ENCODE results near the gene ATP6V0A1. TPM values are rescaled to one million over a fixed set of nuclear protein-coding genes. Genes with fewer than 3 reads are reported as not detected.

The ATP6V0A1 gene
- total and polyA plus RNA-seq, 4 donors: 13.4 to 111 (median 71.9) TPM

DNA sequence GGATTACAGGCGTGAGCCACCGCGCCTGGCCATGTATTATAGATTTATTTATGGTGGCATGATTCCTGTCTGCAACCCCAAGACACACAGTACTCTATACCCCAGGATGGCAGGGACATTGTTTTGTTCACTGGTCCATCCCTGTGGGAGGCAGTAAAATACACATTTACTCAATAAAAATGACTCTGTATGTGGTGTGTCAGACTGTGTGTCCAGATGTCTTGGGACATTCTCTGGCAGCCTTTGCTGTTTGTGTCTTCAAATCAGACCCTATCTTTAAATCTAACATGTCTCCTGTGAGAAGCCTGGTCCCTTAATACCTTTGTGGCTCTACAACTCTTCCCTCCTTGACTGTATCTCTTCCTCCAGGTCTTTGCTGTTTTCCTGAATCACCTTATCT, 101.6 kb downstream of the ATP6V0A1 start:
- WGBS, 2 donors: 54 to 68% methylated on average over 3 of the region's 3 CpGs
- Histone ChIP-seq H3K9me3 (ENCODE audit: control insufficient read depth, low read length) (no peaks in the 10 kb centered on the region), H3K27ac (ENCODE audit: low read depth in 1 of 2, low read length in 2 of 2) (no peak overlapping the region), H3K36me3 (ENCODE audit: control insufficient read depth in 1 of 2, insufficient read depth in 2 of 2, low read length in 1 of 2) (peaks cover 0 to 2% of the 10 kb centered on the region in 2 donors), H3K27me3 (ENCODE audit: control insufficient read depth in 1 of 2, insufficient read depth in 2 of 2, low read length in 1 of 2) (no peaks in the 10 kb centered on the region), H3K4me3 (ENCODE audit: low read length in 2 of 2) (no peak overlapping the region), H3K4me1 (ENCODE audit: control insufficient read depth in 1 of 2, insufficient read depth in 2 of 2, low read length in 2 of 2) (no peaks in the 10 kb centered on the region)
- DNase-seq: no peak
- no peak for ATAC-seq (ENCODE audit: low FRiP score)
- intact Hi-C loops (cut with DNase I): no loop called here

DNA sequence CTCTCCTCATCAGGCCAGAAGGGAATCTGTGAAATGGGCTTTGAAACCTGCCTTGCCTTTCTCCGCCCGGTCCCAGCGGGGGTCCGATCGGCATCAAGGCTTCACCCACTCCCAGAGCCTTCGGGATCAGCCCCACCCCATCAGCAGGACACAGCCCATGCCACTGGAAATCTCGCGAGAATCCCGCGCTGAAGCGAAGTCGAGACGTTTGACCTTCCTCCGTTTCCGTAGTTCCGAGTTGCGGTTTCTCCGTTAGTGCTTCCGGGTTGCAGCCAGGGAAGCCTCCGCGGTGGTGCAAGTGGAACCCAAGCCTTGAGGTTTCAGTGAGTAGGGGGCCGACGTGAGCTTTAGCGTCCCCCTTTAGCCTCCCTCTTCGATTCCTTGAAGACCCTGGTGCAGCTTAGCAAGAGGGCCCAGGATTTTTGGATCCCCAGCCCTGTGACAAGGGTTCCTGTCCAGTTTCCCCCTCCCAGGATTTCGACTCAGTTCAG, 103.3 kb downstream of the ATP6V0A1 start, which contains the start of gene COASY:
Gene COASY, plus strand, starts transcription at position 252 of the 491 bp plus-strand sequence. CDS start 475 bp downstream, outside the sequence.
- ATAC-seq (ENCODE audit: low FRiP score): peak; percentile 91
- 1% methylated on average over 26 of the region's 26 CpGs for WGBS, 2 donors
- Histone ChIP-seq H3K9me3 (ENCODE audit: control insufficient read depth, low read length) (no peaks in the 10 kb centered on the region), H3K27ac (ENCODE audit: low read depth in 1 of 2, low read length in 2 of 2) (peak within 1 kb of the TSS in 1 of 2 donors; percentile 72), H3K27me3 (ENCODE audit: control insufficient read depth in 1 of 2, insufficient read depth in 2 of 2, low read length in 1 of 2) (no peaks in the 10 kb centered on the region), H3K4me3 (ENCODE audit: low read length in 2 of 2) (peak within 1 kb of the TSS; percentile 67 to 69), H3K4me1 (ENCODE audit: control insufficient read depth in 1 of 2, insufficient read depth in 2 of 2, low read length in 2 of 2) (no peaks in the 10 kb centered on the region), H3K36me3 (ENCODE audit: control insufficient read depth in 1 of 2, insufficient read depth in 2 of 2, low read length in 1 of 2) (peaks cover 0 to 2% of the 10 kb centered on the region in 2 donors)
- intact Hi-C loops (cut with DNase I): no loop called here
- DNase-seq: peak; percentile 98

- peak overlapping the region; percentile 52 to 69 for H3K4me3 ChIP-seq (ENCODE audit: low read length in 2 of 2)
- H3K27ac ChIP-seq (ENCODE audit: low read depth in 1 of 2, low read length in 2 of 2): peak overlapping the region in 1 of 2 donors; percentile 34
- no peaks in the 10 kb centered on the region for H3K4me1 ChIP-seq (ENCODE audit: control insufficient read depth in 1 of 2, insufficient read depth in 2 of 2, low read length in 2 of 2)
- no peaks in the 10 kb centered on the region for H3K9me3 ChIP-seq (ENCODE audit: control insufficient read depth, low read length)
- no peaks in the 10 kb centered on the region for H3K27me3 ChIP-seq (ENCODE audit: control insufficient read depth in 1 of 2, insufficient read depth in 2 of 2, low read length in 1 of 2)
- H3K36me3 ChIP-seq (ENCODE audit: control insufficient read depth in 1 of 2, insufficient read depth in 2 of 2, low read length in 1 of 2): peaks cover 0 to 2% of the 10 kb centered on the region in 2 donors
- intact Hi-C loops (cut with DNase I): no loop called here
- ATAC-seq (ENCODE audit: low FRiP score) (no peak), DNase-seq (peak in 1 of 2 donors; percentile 74)
- 11 to 12% methylated on average over 43 to 48 of the region's 48 CpGs for WGBS, 2 donors
These were observed 103.9 kb downstream of the ATP6V0A1 start for GRCh38 chr17:42562388-42563142.

- intact Hi-C loops (cut with DNase I): no loop called here
- 76 to 80% methylated on average over 14 of the region's 14 CpGs for WGBS, 2 donors
- DNase-seq (no peak), ATAC-seq (ENCODE audit: low FRiP score) (no peak)
- H3K27me3 ChIP-seq (ENCODE audit: control insufficient read depth in 1 of 2, insufficient read depth in 2 of 2, low read length in 1 of 2): no peaks in the 10 kb centered on the region
- peaks cover 0 to 2% of the 10 kb centered on the region in 2 donors for H3K36me3 ChIP-seq (ENCODE audit: control insufficient read depth in 1 of 2, insufficient read depth in 2 of 2, low read length in 1 of 2)
- no peaks in the 10 kb centered on the region for H3K4me1 ChIP-seq (ENCODE audit: control insufficient read depth in 1 of 2, insufficient read depth in 2 of 2, low read length in 2 of 2)
- no peak overlapping the region for H3K4me3 ChIP-seq (ENCODE audit: low read length in 2 of 2)
- H3K27ac ChIP-seq (ENCODE audit: low read depth in 1 of 2, low read length in 2 of 2): no peak overlapping the region
- H3K9me3 ChIP-seq (ENCODE audit: control insufficient read depth, low read length): no peaks in the 10 kb centered on the region
These were observed 104.4 kb downstream of the ATP6V0A1 start for GRCh38 chr17:42563143-42563509.

DNA sequence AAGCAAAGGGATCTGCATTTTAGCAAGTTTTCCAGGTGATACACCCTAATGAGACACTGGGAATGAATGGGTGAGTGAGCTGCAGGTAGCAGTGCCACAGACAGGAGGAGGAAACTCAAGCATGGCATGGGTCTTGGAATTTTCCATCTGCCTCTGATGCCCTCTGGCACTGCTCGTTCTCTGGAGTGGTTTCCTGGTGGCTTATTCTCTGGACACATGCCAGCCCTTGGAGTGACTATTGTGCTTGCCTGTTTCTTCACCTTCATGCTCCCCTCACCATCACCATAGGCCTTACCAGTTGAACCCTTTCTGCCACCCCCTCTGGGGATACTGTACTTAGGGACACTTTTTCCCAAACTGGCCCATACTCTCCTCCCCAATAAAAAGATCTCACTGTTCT, 104.9 kb downstream of the ATP6V0A1 start:
- H3K4me3 ChIP-seq (ENCODE audit: low read length in 2 of 2): no peak overlapping the region
- no peaks in the 10 kb centered on the region for H3K4me1 ChIP-seq (ENCODE audit: control insufficient read depth in 1 of 2, insufficient read depth in 2 of 2, low read length in 2 of 2)
- intact Hi-C loops (cut with DNase I): no loop called here

DNA sequence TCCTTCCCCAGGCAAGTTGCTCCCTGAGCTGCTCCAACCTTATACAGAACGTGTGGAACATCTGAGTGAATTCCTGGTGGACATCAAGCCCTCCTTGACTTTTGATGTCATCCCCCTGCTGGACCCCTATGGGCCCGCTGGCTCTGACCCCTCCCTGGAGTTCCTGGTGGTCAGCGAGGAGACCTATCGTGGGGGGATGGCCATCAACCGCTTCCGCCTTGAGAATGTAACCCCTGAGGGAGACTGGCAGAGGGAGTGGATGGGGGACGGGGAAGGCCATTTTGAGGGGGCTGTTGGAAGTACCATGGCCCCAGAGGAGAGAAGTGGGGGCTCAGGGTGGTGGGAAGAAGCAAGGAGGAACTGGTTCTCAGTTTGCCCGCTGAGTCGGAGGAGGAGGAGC, 105.3 kb downstream of the ATP6V0A1 start:
- H3K4me1 ChIP-seq (ENCODE audit: control insufficient read depth in 1 of 2, insufficient read depth in 2 of 2, low read length in 2 of 2): no peaks in the 10 kb centered on the region
- intact Hi-C loops (cut with DNase I): no loop called here

More for the DNA sequence above, 104.9 kb downstream of the ATP6V0A1 start:
- Histone ChIP-seq H3K36me3 (ENCODE audit: control insufficient read depth in 1 of 2, insufficient read depth in 2 of 2, low read length in 1 of 2) (peaks cover 0 to 2% of the 10 kb centered on the region in 2 donors), H3K9me3 (ENCODE audit: control insufficient read depth, low read length) (no peaks in the 10 kb centered on the region), H3K27me3 (ENCODE audit: control insufficient read depth in 1 of 2, insufficient read depth in 2 of 2, low read length in 1 of 2) (no peaks in the 10 kb centered on the region), H3K27ac (ENCODE audit: low read depth in 1 of 2, low read length in 2 of 2) (no peak overlapping the region)
- no peak for ATAC-seq (ENCODE audit: low FRiP score)
- WGBS, 2 donors: 4 to 7% methylated on average over 1 of the region's 1 CpG
- peak in 1 of 2 donors; percentile 10 for DNase-seq

GRCh38 chr17:42564815-42565522, 106.3 kb downstream of the ATP6V0A1 start:
- 88 to 92% methylated on average over 15 of the region's 15 CpGs for whole genome bisulfite sequencing, 2 donors
- H3K27ac ChIP-seq (ENCODE audit: low read depth in 1 of 2, low read length in 2 of 2): no peak overlapping the region
- H3K27me3 ChIP-seq (ENCODE audit: control insufficient read depth in 1 of 2, insufficient read depth in 2 of 2, low read length in 1 of 2): no peaks in the 10 kb centered on the region
- no peak overlapping the region for H3K4me3 ChIP-seq (ENCODE audit: low read length in 2 of 2)
- DNase-seq: no peak
- no peaks in the 10 kb centered on the region for H3K4me1 ChIP-seq (ENCODE audit: control insufficient read depth in 1 of 2, insufficient read depth in 2 of 2, low read length in 2 of 2)
- no peak for ATAC-seq (ENCODE audit: low FRiP score)
- H3K9me3 ChIP-seq (ENCODE audit: control insufficient read depth, low read length): no peaks in the 10 kb centered on the region
- intact Hi-C loops (cut with DNase I): no loop called here
- peaks cover 0 to 2% of the 10 kb centered on the region in 2 donors for H3K36me3 ChIP-seq (ENCODE audit: control insufficient read depth in 1 of 2, insufficient read depth in 2 of 2, low read length in 1 of 2)

More for the DNA sequence above, 105.3 kb downstream of the ATP6V0A1 start:
- no peaks in the 10 kb centered on the region for H3K27me3 ChIP-seq (ENCODE audit: control insufficient read depth in 1 of 2, insufficient read depth in 2 of 2, low read length in 1 of 2)
- 73 to 85% methylated on average over 7 to 9 of the region's 9 CpGs for WGBS, 2 donors
- H3K27ac ChIP-seq (ENCODE audit: low read depth in 1 of 2, low read length in 2 of 2): no peak overlapping the region
- peaks cover 0 to 2% of the 10 kb centered on the region in 2 donors for H3K36me3 ChIP-seq (ENCODE audit: control insufficient read depth in 1 of 2, insufficient read depth in 2 of 2, low read length in 1 of 2)
- ATAC-seq (ENCODE audit: low FRiP score): no peak
- H3K4me3 ChIP-seq (ENCODE audit: low read length in 2 of 2): no peak overlapping the region
- DNase-seq: peak in 1 of 2 donors; percentile 52
- no peaks in the 10 kb centered on the region for H3K9me3 ChIP-seq (ENCODE audit: control insufficient read depth, low read length)

DNA sequence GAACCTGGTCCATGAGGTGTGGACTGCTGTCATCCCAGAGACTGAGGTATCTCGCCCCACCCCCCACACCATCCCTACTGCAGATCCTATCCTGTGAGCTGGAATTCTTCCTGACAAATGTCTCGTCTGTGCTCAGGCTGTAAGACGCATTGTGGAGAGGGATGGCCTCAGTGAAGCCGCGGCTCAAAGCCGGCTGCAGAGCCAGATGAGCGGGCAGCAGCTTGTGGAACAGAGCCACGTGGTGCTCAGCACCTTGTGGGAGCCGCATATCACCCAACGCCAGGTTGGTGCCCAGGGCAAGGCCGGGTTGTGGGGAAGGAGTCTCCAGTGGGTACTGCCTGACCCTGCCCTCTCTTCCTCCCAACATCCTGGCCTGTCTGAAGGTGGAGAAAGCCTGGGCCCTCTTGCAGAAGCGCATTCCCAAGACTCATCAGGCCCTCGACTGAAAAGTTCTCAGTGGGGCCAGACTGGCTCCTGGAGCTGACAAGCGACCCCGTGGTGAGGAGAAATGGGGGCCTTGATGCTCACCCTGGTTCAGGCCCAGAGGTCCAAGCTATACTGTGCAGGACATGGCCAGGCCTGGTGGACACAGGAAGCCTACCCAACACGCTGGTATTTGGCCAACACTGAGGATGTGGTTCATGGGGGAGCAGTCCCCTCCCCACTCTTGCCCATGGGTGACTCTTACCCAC, 107.0 kb downstream of the ATP6V0A1 start:
- ATAC-seq (ENCODE audit: low FRiP score): no peak
- 92 to 93% methylated on average over 16 of the region's 16 CpGs for WGBS, 2 donors
- intact Hi-C loops (cut with DNase I): no loop called here
- H3K4me3 ChIP-seq (ENCODE audit: low read length in 2 of 2): no peak overlapping the region
- H3K27me3 ChIP-seq (ENCODE audit: control insufficient read depth in 1 of 2, insufficient read depth in 2 of 2, low read length in 1 of 2): no peaks in the 10 kb centered on the region
- no peaks in the 10 kb centered on the region for H3K9me3 ChIP-seq (ENCODE audit: control insufficient read depth, low read length)
- peaks cover 0 to 2% of the 10 kb centered on the region in 2 donors for H3K36me3 ChIP-seq (ENCODE audit: control insufficient read depth in 1 of 2, insufficient read depth in 2 of 2, low read length in 1 of 2)
- H3K4me1 ChIP-seq (ENCODE audit: control insufficient read depth in 1 of 2, insufficient read depth in 2 of 2, low read length in 2 of 2): no peaks in the 10 kb centered on the region
- peak in 1 of 2 donors; percentile 76 for DNase-seq
- H3K27ac ChIP-seq (ENCODE audit: low read depth in 1 of 2, low read length in 2 of 2): no peak overlapping the region
